ENCODE results near the gene WDFY4.
A peak's percentile ranks its signal among the peaks of the same experiment; 100 is the strongest.

The WDFY4 gene

GRCh38 chr10:48843198-48843597, 158.5 kb downstream of the WDFY4 start:
- Mint-ChIP-seq H3K9me3 (no peaks in the 10 kb centered on the region), H3K36me3 (ENCODE audit: low read depth) (peaks cover 97% of the 10 kb centered on the region), H3K27me3 (no peaks in the 10 kb centered on the region), H3K4me1 (ENCODE audit: low read depth) (peaks cover 57% of the 10 kb centered on the region), H3K27ac (no peak overlapping the region), H3K4me3 (no peak overlapping the region)
- intact Hi-C loops (cut with micrococcal nuclease), result no loop called here

- Mint-ChIP-seq H3K27me3 (no peaks in the 10 kb centered on the region), H3K9me3 (no peaks in the 10 kb centered on the region), H3K36me3 (ENCODE audit: low read depth) (peaks cover 97% of the 10 kb centered on the region), H3K27ac (peak overlapping the region; percentile 76), H3K4me3 (no peak overlapping the region), H3K4me1 (ENCODE audit: low read depth) (peaks cover 43% of the 10 kb centered on the region)
- intact Hi-C loops (cut with micrococcal nuclease), result no loop called here
Observed at GRCh38 chr10:48844616-48845015, 159.9 kb downstream of the WDFY4 start.

GRCh38 chr10:48845512-48845911, 160.8 kb downstream of the WDFY4 start:
- Mint-ChIP-seq H3K36me3 (ENCODE audit: low read depth) (peaks cover 97% of the 10 kb centered on the region), H3K27ac (peak overlapping the region; percentile 76), H3K27me3 (no peaks in the 10 kb centered on the region), H3K4me3 (no peak overlapping the region), H3K9me3 (no peaks in the 10 kb centered on the region), H3K4me1 (ENCODE audit: low read depth) (peaks cover 35% of the 10 kb centered on the region)
- intact Hi-C loops (cut with micrococcal nuclease), result no loop called here

- H3K27ac Mint-ChIP-seq, result no peak overlapping the region
Observed at GRCh38 chr10:48847691-48848090, 163.0 kb downstream of the WDFY4 start.

GRCh38 chr10:48856855-48857254, 172.2 kb downstream of the WDFY4 start:
- no peak overlapping the region for H3K27ac Mint-ChIP-seq
- H3K27me3 Mint-ChIP-seq, result no peaks in the 10 kb centered on the region
- H3K9me3 Mint-ChIP-seq, result no peaks in the 10 kb centered on the region
- H3K4me3 Mint-ChIP-seq, result no peak overlapping the region
- H3K36me3 Mint-ChIP-seq (ENCODE audit: low read depth), result peaks cover 88% of the 10 kb centered on the region
- intact Hi-C loops (cut with micrococcal nuclease), result no loop called here
- no peaks in the 10 kb centered on the region for H3K4me1 Mint-ChIP-seq (ENCODE audit: low read depth)

More at GRCh38 chr10:48847691-48848090, 163.0 kb downstream of the WDFY4 start:
- peaks cover 98% of the 10 kb centered on the region for H3K36me3 Mint-ChIP-seq (ENCODE audit: low read depth)
- H3K4me1 Mint-ChIP-seq (ENCODE audit: low read depth), result peaks cover 31% of the 10 kb centered on the region
- no peaks in the 10 kb centered on the region for H3K9me3 Mint-ChIP-seq
- intact Hi-C loops (cut with micrococcal nuclease), result no loop called here
- no peak overlapping the region for H3K4me3 Mint-ChIP-seq
- no peaks in the 10 kb centered on the region for H3K27me3 Mint-ChIP-seq

- no peak overlapping the region for H3K27ac Mint-ChIP-seq
- no peaks in the 10 kb centered on the region for H3K9me3 Mint-ChIP-seq
- no peak overlapping the region for H3K4me3 Mint-ChIP-seq
- no peaks in the 10 kb centered on the region for H3K4me1 Mint-ChIP-seq (ENCODE audit: low read depth)
- no peaks in the 10 kb centered on the region for H3K27me3 Mint-ChIP-seq
- H3K36me3 Mint-ChIP-seq (ENCODE audit: low read depth), result peaks cover 96% of the 10 kb centered on the region
- intact Hi-C loops (cut with micrococcal nuclease), result no loop called here
Observed at GRCh38 chr10:48872234-48872633, 187.6 kb downstream of the WDFY4 start.

- Mint-ChIP-seq H3K27me3 (no peaks in the 10 kb centered on the region), H3K36me3 (ENCODE audit: low read depth) (peaks cover 96% of the 10 kb centered on the region), H3K4me1 (ENCODE audit: low read depth) (peaks cover 35% of the 10 kb centered on the region), H3K9me3 (no peaks in the 10 kb centered on the region), H3K4me3 (no peak overlapping the region), H3K27ac (no peak overlapping the region)
- intact Hi-C loops (cut with micrococcal nuclease), result no loop called here
Observed at GRCh38 chr10:48878091-48878490, 193.4 kb downstream of the WDFY4 start.

- intact Hi-C loops (cut with micrococcal nuclease), result no loop called here
- H3K27ac Mint-ChIP-seq, result peak overlapping the region; percentile 19
- peaks cover 35% of the 10 kb centered on the region for H3K4me1 Mint-ChIP-seq (ENCODE audit: low read depth)
- no peaks in the 10 kb centered on the region for H3K27me3 Mint-ChIP-seq
- no peaks in the 10 kb centered on the region for H3K9me3 Mint-ChIP-seq
- H3K4me3 Mint-ChIP-seq, result no peak overlapping the region
- peaks cover 100% of the 10 kb centered on the region for H3K36me3 Mint-ChIP-seq (ENCODE audit: low read depth)
Observed at GRCh38 chr10:48879451-48879850, 194.8 kb downstream of the WDFY4 start.

- intact Hi-C loops (cut with micrococcal nuclease), result no loop called here
- Mint-ChIP-seq H3K9me3 (no peaks in the 10 kb centered on the region), H3K27me3 (no peaks in the 10 kb centered on the region), H3K27ac (peak overlapping the region; percentile 65), H3K4me1 (ENCODE audit: low read depth) (peaks cover 35% of the 10 kb centered on the region), H3K4me3 (no peak overlapping the region), H3K36me3 (ENCODE audit: low read depth) (peaks cover 100% of the 10 kb centered on the region)
Observed at GRCh38 chr10:48880016-48880705, 195.5 kb downstream of the WDFY4 start.

GRCh38 chr10:48881937-48882336, 197.3 kb downstream of the WDFY4 start:
- H3K36me3 Mint-ChIP-seq (ENCODE audit: low read depth), result peaks cover 99% of the 10 kb centered on the region
- H3K27me3 Mint-ChIP-seq, result no peaks in the 10 kb centered on the region
- intact Hi-C loops (cut with micrococcal nuclease), result no loop called here
- no peak overlapping the region for H3K4me3 Mint-ChIP-seq
- H3K4me1 Mint-ChIP-seq (ENCODE audit: low read depth), result peaks cover 37% of the 10 kb centered on the region
- H3K27ac Mint-ChIP-seq, result peak overlapping the region; percentile 65
- H3K9me3 Mint-ChIP-seq, result no peaks in the 10 kb centered on the region

- Mint-ChIP-seq H3K27ac (peak overlapping the region; percentile 18), H3K4me1 (ENCODE audit: low read depth) (peaks cover 40% of the 10 kb centered on the region), H3K36me3 (ENCODE audit: low read depth) (peaks cover 97% of the 10 kb centered on the region), H3K4me3 (no peak overlapping the region), H3K27me3 (no peaks in the 10 kb centered on the region), H3K9me3 (no peaks in the 10 kb centered on the region)
- intact Hi-C loops (cut with micrococcal nuclease), result no loop called here
Observed at GRCh38 chr10:48882881-48883280, 198.2 kb downstream of the WDFY4 start.

GRCh38 chr10:48883701-48884100, 199.0 kb downstream of the WDFY4 start:
- intact Hi-C loops (cut with micrococcal nuclease), result no loop called here
- H3K9me3 Mint-ChIP-seq, result no peaks in the 10 kb centered on the region
- H3K27me3 Mint-ChIP-seq, result no peaks in the 10 kb centered on the region
- no peak overlapping the region for H3K27ac Mint-ChIP-seq
- H3K4me1 Mint-ChIP-seq (ENCODE audit: low read depth), result peaks cover 40% of the 10 kb centered on the region
- H3K36me3 Mint-ChIP-seq (ENCODE audit: low read depth), result peaks cover 97% of the 10 kb centered on the region
- no peak overlapping the region for H3K4me3 Mint-ChIP-seq

- Mint-ChIP-seq H3K27me3 (no peaks in the 10 kb centered on the region), H3K9me3 (no peaks in the 10 kb centered on the region), H3K27ac (no peak overlapping the region), H3K4me1 (ENCODE audit: low read depth) (peaks cover 42% of the 10 kb centered on the region), H3K4me3 (no peak overlapping the region), H3K36me3 (ENCODE audit: low read depth) (peaks cover 97% of the 10 kb centered on the region)
- intact Hi-C loops (cut with micrococcal nuclease), result no loop called here
Observed at GRCh38 chr10:48884179-48885045, 199.7 kb downstream of the WDFY4 start.

GRCh38 chr10:48885376-48885775, 200.7 kb downstream of the WDFY4 start:
- Mint-ChIP-seq H3K4me1 (ENCODE audit: low read depth) (peaks cover 43% of the 10 kb centered on the region), H3K27ac (no peak overlapping the region), H3K9me3 (no peaks in the 10 kb centered on the region), H3K27me3 (no peaks in the 10 kb centered on the region), H3K4me3 (no peak overlapping the region), H3K36me3 (ENCODE audit: low read depth) (peaks cover 97% of the 10 kb centered on the region)
- intact Hi-C loops (cut with micrococcal nuclease), result no loop called here
